A673 (cell line): ENCODE measurements around the gene VPS37B.

ENCODE experiments used
- EZH2 ChIP-seq: fragments of 200-600 bp; sonication (generic); IDR thresholded peaks from 2 replicates; pipeline ENCODE4 v1.6.1; 2017; ENCODE audit warnings: borderline replicate concordance, low read depth, mild to moderate bottlenecking, mixed read lengths, antibody characterized with exemption, low read length; ENCODE audit not compliant: poor library complexity, severe bottlenecking
- TF ChIP-seq, protein P1 (sequence below): fragments of 300-800, 200-600 bp; sonication (generic); conservative IDR thresholded peaks from 2 replicates; pipeline ENCODE4 v1.5.1; 2017; ENCODE audit warnings: low read depth, mild to moderate bottlenecking, antibody characterized with exemption, low read length, moderate library complexity, mixed read lengths

GRCh38 chr12:122836027-122836921, 59.6 kb downstream of the VPS37B start:
- TF ChIP-seq, protein P1, sequence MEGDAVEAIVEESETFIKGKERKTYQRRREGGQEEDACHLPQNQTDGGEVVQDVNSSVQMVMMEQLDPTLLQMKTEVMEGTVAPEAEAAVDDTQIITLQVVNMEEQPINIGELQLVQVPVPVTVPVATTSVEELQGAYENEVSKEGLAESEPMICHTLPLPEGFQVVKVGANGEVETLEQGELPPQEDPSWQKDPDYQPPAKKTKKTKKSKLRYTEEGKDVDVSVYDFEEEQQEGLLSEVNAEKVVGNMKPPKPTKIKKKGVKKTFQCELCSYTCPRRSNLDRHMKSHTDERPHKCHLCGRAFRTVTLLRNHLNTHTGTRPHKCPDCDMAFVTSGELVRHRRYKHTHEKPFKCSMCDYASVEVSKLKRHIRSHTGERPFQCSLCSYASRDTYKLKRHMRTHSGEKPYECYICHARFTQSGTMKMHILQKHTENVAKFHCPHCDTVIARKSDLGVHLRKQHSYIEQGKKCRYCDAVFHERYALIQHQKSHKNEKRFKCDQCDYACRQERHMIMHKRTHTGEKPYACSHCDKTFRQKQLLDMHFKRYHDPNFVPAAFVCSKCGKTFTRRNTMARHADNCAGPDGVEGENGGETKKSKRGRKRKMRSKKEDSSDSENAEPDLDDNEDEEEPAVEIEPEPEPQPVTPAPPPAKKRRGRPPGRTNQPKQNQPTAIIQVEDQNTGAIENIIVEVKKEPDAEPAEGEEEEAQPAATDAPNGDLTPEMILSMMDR: no peak
- no peak for TF ChIP-seq EZH2
